CD4-positive, alpha-beta T cell (primary cell): ENCODE data around the gene MYO3B. TPM values are rescaled to one million over a fixed set of nuclear protein-coding genes. Genes with fewer than 3 reads are reported as not detected.

Experiments used
- ATAC-seq: fragments of 200-7000 bp; cut with Tn5 transposase; one replicate; pipeline ENCODE4 v1.10.0; 2022; ENCODE audit warnings: mild to moderate bottlenecking; ENCODE audit not compliant: poor library complexity
- CTCF ChIA-PET: fragments of 350-600 bp; sonication (Branson Sonifier 250); formaldehyde crosslinking; loops from one replicate; lab custom pipeline; 2021; ENCODE audit warnings: antibody characterized with exemption, inconsistent platforms; lab: Charles Lee
- POLR2A ChIA-PET: fragments of 350-600 bp; sonication (Branson Sonifier 250); formaldehyde crosslinking; loops from one replicate; lab custom pipeline; 2021; ENCODE audit warnings: antibody characterized with exemption, inconsistent platforms; lab: Charles Lee
- DNase-seq, 14 experiments: peaks; one replicate each; pipeline ENCODE4 v3.0.0-alpha.2; 2013 to 2020; ENCODE audit warnings: mixed read lengths in 2 of 14
- H3K27ac ChIP-seq, 2 donors: one replicate each; pipeline versions ENCODE4 v1.5.1 to v1.7.0; 2013; ENCODE audit warnings: low read length in 2 of 2, low read depth in 1 of 2, mild to moderate bottlenecking in 1 of 2
- H3K27me3 ChIP-seq, 2 experiments: 1 replicate in 1 of 2; 2 replicates in 1 of 2; pipeline versions ENCODE4 v1.6.1 to v1.7.0; 2013; ENCODE audit warnings: low read length in 2 of 2, control low read depth in 1 of 2, mild to moderate bottlenecking in 1 of 2, moderate library complexity in 1 of 2; ENCODE audit not compliant: insufficient read depth in 2 of 2, control insufficient read depth in 1 of 2
- H3K36me3 ChIP-seq: one replicate; pipeline ENCODE4 v1.6.1; 2013; ENCODE audit warnings: low read length, control low read depth; ENCODE audit not compliant: insufficient read depth
- H3K4me1 ChIP-seq: one replicate; pipeline ENCODE4 v1.6.1; 2013; ENCODE audit warnings: low read length, control low read depth; ENCODE audit not compliant: insufficient read depth
- H3K4me3 ChIP-seq: one replicate; pipeline ENCODE4 v1.5.1; 2013; ENCODE audit warnings: mild to moderate bottlenecking, low read length, moderate library complexity
- H3K9me3 ChIP-seq, 2 experiments: 1 replicate in 1 of 2; 2 replicates in 1 of 2; pipeline versions ENCODE4 v1.6.1 to v1.7.0; 2013; ENCODE audit warnings: low read length in 2 of 2, mild to moderate bottlenecking in 2 of 2, control low read depth in 1 of 2, moderate library complexity in 1 of 2; ENCODE audit not compliant: control insufficient read depth in 1 of 2, insufficient read depth in 1 of 2
- H3K27ac Mint-ChIP-seq: one replicate; pipeline ENCODE4 v1.8.0; 2020; ENCODE audit warnings: mixed read lengths
- H3K27me3 Mint-ChIP-seq: one replicate; pipeline ENCODE4 v1.8.0; 2021; ENCODE audit warnings: mixed read lengths
- H3K36me3 Mint-ChIP-seq: one replicate; pipeline ENCODE4 v1.8.0; 2021; ENCODE audit warnings: low read depth, mixed read lengths
- H3K4me1 Mint-ChIP-seq: one replicate; pipeline ENCODE4 v1.8.0; 2021; ENCODE audit warnings: low read depth, mixed read lengths
- H3K4me3 Mint-ChIP-seq: one replicate; pipeline ENCODE4 v1.8.0; 2020; ENCODE audit warnings: mild to moderate bottlenecking, mixed read lengths
- H3K9me3 Mint-ChIP-seq: one replicate; pipeline ENCODE4 v1.8.0; 2020; ENCODE audit warnings: mixed read lengths
- intact Hi-C, 2 experiments: fragments of 100-400 bp; cut with DNase I in 1 of 2; cut with micrococcal nuclease in 1 of 2; formaldehyde crosslinking; loops; one replicate each; pipeline versions ENCODE4 v1.15.1 to v1.9.0; 2023 to 2025; cut with DNase I, micrococcal nuclease
- total RNA-seq, 174 experiments: library from RNA in 2 of 174; stranded (reverse) in 2 of 174; gene quantifications; one replicate each; pipeline ENCODE4 v1.2.3 and lab custom pipeline; 2021 to 2026
- TF ChIP-seq, protein P1 (sequence below): fragments of 200-600 bp; IDR thresholded peaks from one replicate; pipeline ENCODE4 v1.8.0; 2022; ENCODE audit warnings: antibody characterized with exemption, mild to moderate bottlenecking

MYO3B gene
- total RNA-seq, 2 experiments from 2014 or later, result not detected

GRCh38 chr2:170266358-170266757 is 88.4 kb downstream of the MYO3B start:
- peaks cover 11% of the 10 kb centered on the region for H3K27me3 Mint-ChIP-seq
- ATAC-seq, result no peak
- H3K36me3 Mint-ChIP-seq, result no peaks in the 10 kb centered on the region
- no peak overlapping the region for H3K27ac Mint-ChIP-seq
- H3K9me3 ChIP-seq, result no peaks in the 10 kb centered on the region
- ChIA-PET CTCF (no interaction called here), POLR2A (no interaction called here)
- no peaks in the 10 kb centered on the region for H3K9me3 Mint-ChIP-seq
- H3K4me1 Mint-ChIP-seq, result no peaks in the 10 kb centered on the region
- H3K27ac ChIP-seq, result no peak overlapping the region
- no peak overlapping the region for H3K4me3 Mint-ChIP-seq
- intact Hi-C loops, result no loop called here
- no peaks in the 10 kb centered on the region for H3K27me3 ChIP-seq
- no peaks in the 10 kb centered on the region for H3K4me1 ChIP-seq
- DNase-seq, result no peak
- TF ChIP-seq, protein P1, sequence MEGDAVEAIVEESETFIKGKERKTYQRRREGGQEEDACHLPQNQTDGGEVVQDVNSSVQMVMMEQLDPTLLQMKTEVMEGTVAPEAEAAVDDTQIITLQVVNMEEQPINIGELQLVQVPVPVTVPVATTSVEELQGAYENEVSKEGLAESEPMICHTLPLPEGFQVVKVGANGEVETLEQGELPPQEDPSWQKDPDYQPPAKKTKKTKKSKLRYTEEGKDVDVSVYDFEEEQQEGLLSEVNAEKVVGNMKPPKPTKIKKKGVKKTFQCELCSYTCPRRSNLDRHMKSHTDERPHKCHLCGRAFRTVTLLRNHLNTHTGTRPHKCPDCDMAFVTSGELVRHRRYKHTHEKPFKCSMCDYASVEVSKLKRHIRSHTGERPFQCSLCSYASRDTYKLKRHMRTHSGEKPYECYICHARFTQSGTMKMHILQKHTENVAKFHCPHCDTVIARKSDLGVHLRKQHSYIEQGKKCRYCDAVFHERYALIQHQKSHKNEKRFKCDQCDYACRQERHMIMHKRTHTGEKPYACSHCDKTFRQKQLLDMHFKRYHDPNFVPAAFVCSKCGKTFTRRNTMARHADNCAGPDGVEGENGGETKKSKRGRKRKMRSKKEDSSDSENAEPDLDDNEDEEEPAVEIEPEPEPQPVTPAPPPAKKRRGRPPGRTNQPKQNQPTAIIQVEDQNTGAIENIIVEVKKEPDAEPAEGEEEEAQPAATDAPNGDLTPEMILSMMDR, result no peak
- H3K4me3 ChIP-seq, result no peak overlapping the region
- H3K36me3 ChIP-seq, result no peaks in the 10 kb centered on the region

GRCh38 chr2:170267071-170267470 is 89.1 kb downstream of the MYO3B start:
- H3K9me3 Mint-ChIP-seq, result no peaks in the 10 kb centered on the region
- Histone ChIP-seq H3K9me3 (no peaks in the 10 kb centered on the region), H3K4me3 (no peak overlapping the region), H3K36me3 (no peaks in the 10 kb centered on the region), H3K27ac (no peak overlapping the region), H3K27me3 (no peaks in the 10 kb centered on the region), H3K4me1 (no peaks in the 10 kb centered on the region)
- H3K4me3 Mint-ChIP-seq, result no peak overlapping the region
- ATAC-seq (no peak), DNase-seq (no peak)
- intact Hi-C loops, result no loop called here
- H3K4me1 Mint-ChIP-seq, result no peaks in the 10 kb centered on the region
- ChIA-PET POLR2A (no interaction called here), CTCF (no interaction called here)
- H3K36me3 Mint-ChIP-seq, result no peaks in the 10 kb centered on the region
- H3K27ac Mint-ChIP-seq, result no peak overlapping the region
- H3K27me3 Mint-ChIP-seq, result peaks cover 11% of the 10 kb centered on the region
- TF ChIP-seq, protein P1, result no peak

DNA sequence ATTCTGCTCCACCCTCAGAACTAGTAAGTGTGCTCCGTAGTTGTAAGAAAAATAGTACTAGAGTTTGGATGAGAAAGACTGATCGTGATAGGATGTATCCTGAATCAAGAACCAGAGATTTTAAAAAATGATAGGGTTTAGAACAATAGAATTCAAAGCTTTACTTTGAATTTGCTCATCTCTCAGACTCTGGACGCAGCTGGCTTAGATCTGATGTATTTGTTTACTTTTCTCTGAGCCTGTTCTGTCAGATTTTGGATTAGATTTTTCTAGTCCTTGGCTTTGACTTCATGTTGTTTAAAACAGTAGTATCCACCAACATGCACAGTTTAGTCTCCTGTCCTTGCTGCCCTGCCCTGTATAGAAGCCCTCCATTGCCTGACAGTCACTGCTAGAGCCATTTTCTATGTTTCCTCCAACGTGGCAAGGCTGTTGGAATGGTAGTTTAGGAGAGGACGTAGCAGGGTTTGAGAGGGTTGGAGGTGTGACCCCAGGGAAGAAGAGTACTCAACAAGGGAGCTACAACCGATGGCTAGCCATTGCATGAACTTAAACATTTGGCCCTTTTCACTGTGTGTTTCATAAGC is 92.4 kb downstream of the MYO3B start:
- TF ChIP-seq, protein P1, result no peak
- Histone ChIP-seq H3K27ac (no peak overlapping the region), H3K27me3 (no peaks in the 10 kb centered on the region), H3K4me3 (no peak overlapping the region), H3K9me3 (no peaks in the 10 kb centered on the region), H3K4me1 (no peaks in the 10 kb centered on the region), H3K36me3 (no peaks in the 10 kb centered on the region)
- Mint-ChIP-seq H3K36me3 (no peaks in the 10 kb centered on the region), H3K9me3 (no peaks in the 10 kb centered on the region), H3K4me1 (no peaks in the 10 kb centered on the region), H3K27ac (no peak overlapping the region), H3K4me3 (no peak overlapping the region), H3K27me3 (peaks cover 28% of the 10 kb centered on the region)
- ChIA-PET POLR2A (no interaction called here), CTCF (no interaction called here)
- no peak for ATAC-seq
- intact Hi-C loops, result no loop called here
- DNase-seq, result no peak
